OCI-M2 (cell line): ENCODE results near the gene VAV1.

Source experiments
- DNase-seq: peaks from one replicate; lab custom pipeline; 2025; ENCODE audit not compliant: unreplicated experiment; lab: John Stamatoyannopoulos, UW

VAV1 gene

GRCh38 chr19:6772028-6772865, at the start of gene VAV1:
Gene VAV1 (plus strand): TSS chr19:6772708. CDS start chr19:6772808, 100 bp downstream.
- no peak for DNase-seq

GRCh38 chr19:6723108-6723618, 49.3 kb upstream of the VAV1 start:
- DNase-seq, result no peak

GRCh38 chr19:6723738-6724137, 48.8 kb upstream of the VAV1 start:
- no peak for DNase-seq

GRCh38 chr19:6724631-6725492, 47.6 kb upstream of the VAV1 start:
- DNase-seq, result no peak

GRCh38 chr19:6725513-6726231, 46.8 kb upstream of the VAV1 start:
- no peak for DNase-seq

- no peak for DNase-seq
These were observed 44.2 kb upstream of the VAV1 start for GRCh38 chr19:6728346-6728745.

- DNase-seq, result no peak
These were observed 42.8 kb upstream of the VAV1 start for GRCh38 chr19:6729573-6730152.

- DNase-seq, result no peak
These were observed 42.2 kb upstream of the VAV1 start for GRCh38 chr19:6730153-6730804.

- DNase-seq, result no peak
These were observed 41.4 kb upstream of the VAV1 start for GRCh38 chr19:6730941-6731670.

GRCh38 chr19:6731822-6732221, 40.7 kb upstream of the VAV1 start:
- DNase-seq, result no peak

- no peak for DNase-seq
These were observed 39.6 kb upstream of the VAV1 start for GRCh38 chr19:6732803-6733337.

- DNase-seq, result no peak
These were observed 39.0 kb upstream of the VAV1 start for GRCh38 chr19:6733338-6734095.

- no peak for DNase-seq
These were observed 38.3 kb upstream of the VAV1 start for GRCh38 chr19:6734096-6734696.

- DNase-seq, result no peak
These were observed 37.2 kb upstream of the VAV1 start for GRCh38 chr19:6735181-6735911.

- DNase-seq, result no peak
These were observed 36.2 kb upstream of the VAV1 start for GRCh38 chr19:6736169-6736916.

- DNase-seq, result no peak
These were observed 35.6 kb upstream of the VAV1 start for GRCh38 chr19:6736917-6737283.

GRCh38 chr19:6737284-6737872, 35.1 kb upstream of the VAV1 start, which contains the start of gene GPR108:
Gene GPR108 (minus strand): TSS chr19:6737580. CDS start chr19:6737576, 4 bp downstream.
- DNase-seq, result peak; percentile 89
